ENCODE data around the gene CIRBP.

The CIRBP gene

DNA sequence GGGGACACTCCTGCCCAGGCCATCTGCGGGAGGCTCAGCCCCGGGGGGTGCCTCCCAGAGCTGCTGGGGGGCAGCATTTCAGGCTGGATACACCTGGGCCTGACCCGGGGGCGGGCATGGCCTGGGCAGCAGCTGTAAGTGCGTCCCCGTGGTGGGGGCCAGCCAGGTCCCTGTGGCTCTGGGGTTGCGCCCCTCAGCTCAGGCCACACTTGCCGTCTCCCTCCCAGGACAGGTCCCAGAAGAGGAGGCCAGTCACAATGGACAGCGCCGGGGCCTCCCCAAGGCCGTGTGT, 43.0 kb upstream of the CIRBP start:
- TF ChIP-seq POLR2A (IDR thresholded peaks at IDR 0.05; ENCODE audit: extremely low read depth, insufficient read length) (no peak), MYC (IDR thresholded peaks at IDR 0.05; ENCODE audit: low read depth, low read length) (no peak)
- TF ChIP-seq, protein P1, sequence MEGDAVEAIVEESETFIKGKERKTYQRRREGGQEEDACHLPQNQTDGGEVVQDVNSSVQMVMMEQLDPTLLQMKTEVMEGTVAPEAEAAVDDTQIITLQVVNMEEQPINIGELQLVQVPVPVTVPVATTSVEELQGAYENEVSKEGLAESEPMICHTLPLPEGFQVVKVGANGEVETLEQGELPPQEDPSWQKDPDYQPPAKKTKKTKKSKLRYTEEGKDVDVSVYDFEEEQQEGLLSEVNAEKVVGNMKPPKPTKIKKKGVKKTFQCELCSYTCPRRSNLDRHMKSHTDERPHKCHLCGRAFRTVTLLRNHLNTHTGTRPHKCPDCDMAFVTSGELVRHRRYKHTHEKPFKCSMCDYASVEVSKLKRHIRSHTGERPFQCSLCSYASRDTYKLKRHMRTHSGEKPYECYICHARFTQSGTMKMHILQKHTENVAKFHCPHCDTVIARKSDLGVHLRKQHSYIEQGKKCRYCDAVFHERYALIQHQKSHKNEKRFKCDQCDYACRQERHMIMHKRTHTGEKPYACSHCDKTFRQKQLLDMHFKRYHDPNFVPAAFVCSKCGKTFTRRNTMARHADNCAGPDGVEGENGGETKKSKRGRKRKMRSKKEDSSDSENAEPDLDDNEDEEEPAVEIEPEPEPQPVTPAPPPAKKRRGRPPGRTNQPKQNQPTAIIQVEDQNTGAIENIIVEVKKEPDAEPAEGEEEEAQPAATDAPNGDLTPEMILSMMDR (IDR thresholded peaks at IDR 0.05; ENCODE audit: low read depth, low read length): no peak
- TF ChIP-seq, protein P2, sequence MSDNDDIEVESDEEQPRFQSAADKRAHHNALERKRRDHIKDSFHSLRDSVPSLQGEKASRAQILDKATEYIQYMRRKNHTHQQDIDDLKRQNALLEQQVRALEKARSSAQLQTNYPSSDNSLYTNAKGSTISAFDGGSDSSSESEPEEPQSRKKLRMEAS (IDR thresholded peaks at IDR 0.05; ENCODE audit: low read depth, low read length): no peak
- no peak for DNase-seq (ENCODE audit: low read depth)
- no peak overlapping the region for H3K4me3 ChIP-seq (ENCODE audit: low read depth, low read length)

DNA sequence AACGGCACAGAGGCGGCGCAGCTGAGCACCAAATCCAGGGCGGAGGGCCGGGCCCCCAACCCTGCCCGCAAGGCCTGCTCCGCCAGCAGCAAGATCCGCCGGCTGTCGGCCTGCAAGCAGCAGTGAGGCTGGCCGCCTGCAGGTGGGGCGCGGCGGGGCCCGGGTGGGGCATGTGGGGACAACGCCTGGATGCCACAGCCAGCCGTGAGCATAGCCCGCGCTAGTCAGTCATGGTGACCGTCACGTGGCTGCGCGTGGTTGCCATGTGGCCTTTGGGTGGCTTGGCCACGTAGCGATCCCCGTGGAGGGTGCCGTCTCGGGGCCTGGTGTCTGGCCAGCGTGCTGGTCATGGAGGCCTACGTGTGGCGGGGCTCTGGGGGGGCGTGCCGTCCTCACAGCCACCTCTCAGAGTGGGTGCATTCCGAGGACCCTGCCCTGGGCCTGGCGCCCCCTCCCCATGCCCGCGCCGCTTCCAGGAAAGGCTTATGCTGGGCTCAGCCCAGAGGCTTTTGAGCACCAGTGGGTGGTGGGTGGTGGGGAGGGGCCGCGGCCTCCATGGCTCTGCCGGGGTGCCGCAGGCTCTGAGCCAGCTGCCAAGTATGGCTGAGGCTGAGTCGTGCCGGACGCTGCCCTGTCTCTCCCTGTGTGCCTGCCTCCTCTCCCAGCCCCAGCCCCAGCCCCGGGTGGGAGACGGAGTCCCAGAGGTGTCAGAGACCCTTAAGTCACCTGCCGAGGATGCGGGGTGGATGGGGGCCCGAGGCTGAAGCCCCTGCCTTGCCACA, 42.4 kb upstream of the CIRBP start:
- H3K4me3 ChIP-seq (ENCODE audit: low read depth, low read length): no peak overlapping the region
- TF ChIP-seq POLR2A (IDR thresholded peaks at IDR 0.05; ENCODE audit: extremely low read depth, insufficient read length): no peak
- no peak for TF ChIP-seq MYC (IDR thresholded peaks at IDR 0.05; ENCODE audit: low read depth, low read length)
- TF ChIP-seq, protein P1 (IDR thresholded peaks at IDR 0.05; ENCODE audit: low read depth, low read length): no peak
- TF ChIP-seq, protein P2 (IDR thresholded peaks at IDR 0.05; ENCODE audit: low read depth, low read length): no peak
- DNase-seq (ENCODE audit: low read depth): no peak

DNA sequence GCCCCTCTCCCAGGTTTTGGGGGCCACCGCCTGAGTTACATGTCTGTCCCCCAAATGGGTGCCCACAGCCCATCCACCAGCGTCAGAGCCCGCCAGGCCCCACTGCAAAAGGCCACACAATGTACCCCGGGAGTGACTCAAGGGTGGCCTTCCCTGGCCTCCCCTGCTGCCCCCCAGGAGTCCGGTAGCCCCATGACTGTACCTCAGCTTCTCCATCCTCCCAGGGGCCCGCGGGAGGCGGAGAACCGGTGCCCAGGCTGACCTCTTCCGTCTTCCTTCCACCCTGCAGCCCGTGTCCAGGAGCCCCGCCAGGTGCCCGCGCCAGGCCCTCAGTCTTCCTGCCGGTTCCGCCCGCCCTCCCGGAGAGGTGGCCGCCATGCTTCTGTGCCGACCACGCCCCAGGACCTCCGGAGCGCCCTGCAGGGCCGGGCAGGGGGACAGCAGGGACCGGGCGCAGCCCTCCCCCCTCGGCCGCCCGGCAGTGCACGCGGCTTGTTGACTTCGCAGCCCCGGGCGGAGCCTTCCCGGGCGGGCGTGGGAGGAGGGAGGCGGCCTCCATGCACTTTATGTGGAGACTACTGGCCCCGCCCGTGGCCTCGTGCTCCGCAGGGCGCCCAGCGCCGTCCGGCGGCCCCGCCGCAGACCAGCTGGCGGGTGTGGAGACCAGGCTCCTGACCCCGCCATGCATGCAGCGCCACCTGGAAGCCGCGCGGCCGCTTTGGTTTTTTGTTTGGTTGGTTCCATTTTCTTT, 41.7 kb upstream of the CIRBP start:
- TF ChIP-seq, protein P1 (IDR thresholded peaks at IDR 0.05; ENCODE audit: low read depth, low read length): no peak
- no peak for TF ChIP-seq POLR2A (IDR thresholded peaks at IDR 0.05; ENCODE audit: extremely low read depth, insufficient read length)
- TF ChIP-seq, protein P2 (IDR thresholded peaks at IDR 0.05; ENCODE audit: low read depth, low read length): no peak
- no peak for TF ChIP-seq MYC (IDR thresholded peaks at IDR 0.05; ENCODE audit: low read depth, low read length)
- no peak overlapping the region for H3K4me3 ChIP-seq (ENCODE audit: low read depth, low read length)

DNA sequence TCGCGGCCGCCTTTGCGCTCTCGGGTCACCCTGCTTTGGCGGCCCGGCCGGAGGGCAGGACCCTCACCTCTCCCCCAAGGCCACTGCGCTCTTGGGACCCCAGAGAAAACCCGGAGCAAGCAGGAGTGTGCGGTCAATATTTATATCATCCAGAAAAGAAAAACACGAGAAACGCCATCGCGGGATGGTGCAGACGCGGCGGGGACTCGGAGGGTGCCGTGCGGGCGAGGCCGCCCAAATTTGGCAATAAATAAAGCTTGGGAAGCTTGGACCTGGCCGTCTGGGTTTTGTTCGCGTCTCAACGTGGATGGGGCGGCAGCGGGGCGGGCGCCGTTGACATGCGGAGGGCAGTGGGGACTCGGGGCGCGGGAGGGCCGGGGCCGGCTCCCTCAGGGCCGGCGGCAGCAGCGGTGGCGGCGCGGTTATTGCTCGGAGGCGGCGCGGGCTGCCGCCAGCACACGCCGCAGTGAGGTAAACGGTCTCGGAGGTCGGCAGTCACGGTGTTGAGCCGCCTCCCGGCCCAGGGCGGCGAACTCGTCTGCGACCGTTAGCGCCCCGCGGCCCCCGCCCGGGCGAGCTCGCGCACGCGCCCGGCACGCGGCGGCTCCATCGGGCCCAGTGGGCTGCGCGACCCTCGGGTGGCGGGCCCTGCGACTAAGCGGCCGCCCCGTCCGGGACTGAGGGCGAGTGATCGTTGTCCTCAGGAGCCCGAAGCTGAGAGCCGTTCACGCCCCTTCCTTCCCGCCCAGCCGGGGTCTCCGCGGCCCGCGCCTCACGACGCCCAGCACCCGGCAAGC, 40.8 kb upstream of the CIRBP start:
- TF ChIP-seq, protein P1 (IDR thresholded peaks at IDR 0.05; ENCODE audit: low read depth, low read length): no peak
- no peak for TF ChIP-seq MYC (IDR thresholded peaks at IDR 0.05; ENCODE audit: low read depth, low read length)
- no peak for TF ChIP-seq POLR2A (IDR thresholded peaks at IDR 0.05; ENCODE audit: extremely low read depth, insufficient read length)
- TF ChIP-seq, protein P2 (IDR thresholded peaks at IDR 0.05; ENCODE audit: low read depth, low read length): no peak
- H3K4me3 ChIP-seq (ENCODE audit: low read depth, low read length): no peak overlapping the region
- DNase-seq (ENCODE audit: low read depth): no peak

More for the DNA sequence above, 41.7 kb upstream of the CIRBP start:
- no peak for DNase-seq (ENCODE audit: low read depth)

DNA sequence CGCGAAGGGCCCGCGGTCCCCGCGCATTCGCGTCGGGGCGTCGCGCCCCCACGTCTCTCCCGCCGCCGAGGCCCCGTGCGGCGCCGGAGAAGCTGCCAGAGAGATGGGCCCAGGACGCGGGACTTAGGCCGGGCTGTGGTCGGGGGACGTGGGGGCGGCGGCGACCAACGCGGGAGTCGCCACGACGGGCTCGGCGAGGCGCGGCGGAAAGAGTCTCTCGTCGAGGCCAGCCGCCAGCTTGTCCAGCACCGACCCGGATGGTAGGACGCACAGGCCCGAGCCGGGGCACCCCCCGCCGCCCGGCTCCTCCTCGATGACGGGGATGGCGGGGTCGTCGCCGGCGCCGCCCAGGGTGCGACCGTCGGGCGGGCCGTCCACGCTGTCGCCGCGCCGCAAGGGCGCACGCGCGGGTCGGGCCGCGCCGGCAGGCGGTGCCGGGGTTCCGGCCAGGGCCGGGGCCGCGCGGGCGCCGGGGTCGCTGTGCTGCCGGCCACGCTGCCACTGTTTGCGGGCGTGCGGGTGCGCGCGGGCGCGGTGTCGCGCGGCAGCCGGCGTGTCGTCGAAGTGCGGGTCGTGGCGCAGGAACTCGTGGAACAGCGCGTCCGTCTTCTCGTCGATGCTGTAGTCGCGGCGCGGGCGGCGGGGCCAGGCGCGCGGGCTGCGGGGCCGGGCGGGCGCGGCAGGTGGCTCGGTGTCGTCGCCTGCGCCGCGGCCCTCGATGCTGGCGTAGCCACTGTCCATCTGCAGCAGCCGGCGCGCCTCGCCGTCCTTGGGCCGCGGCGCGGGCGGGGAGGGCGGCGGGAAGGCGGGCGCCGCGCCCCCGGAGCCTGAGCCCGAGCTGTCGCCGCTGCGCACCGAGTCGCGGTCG, 39.8 kb upstream of the CIRBP start:
- DNase-seq (ENCODE audit: low read depth): no peak
- H3K4me3 ChIP-seq (ENCODE audit: low read depth, low read length): no peak overlapping the region
- TF ChIP-seq, protein P2 (IDR thresholded peaks at IDR 0.05; ENCODE audit: low read depth, low read length): no peak
- no peak for TF ChIP-seq MYC (IDR thresholded peaks at IDR 0.05; ENCODE audit: low read depth, low read length)
- no peak for TF ChIP-seq POLR2A (IDR thresholded peaks at IDR 0.05; ENCODE audit: extremely low read depth, insufficient read length)
- TF ChIP-seq, protein P1 (IDR thresholded peaks at IDR 0.05; ENCODE audit: low read depth, low read length): no peak
